WERI-Rb-1 (cell line): ENCODE measurements around the gene PEMT.
"Not testable (repeated sequence)": the region's sequence is repeated elsewhere in the genome, so short reads cannot be mapped to it uniquely, and the experiment has no call there.

Source experiments
- DNase-seq: peaks from one replicate; pipeline ENCODE4 v3.0.0-alpha.2; 2020
- H3K27ac ChIP-seq: fragments of 250-450 bp; sonication (Bioruptor Pico); 2 replicates; pipeline ENCODE4 v1.5.1; 2020; ENCODE audit warnings: mild to moderate bottlenecking, moderate library complexity
- H3K27me3 ChIP-seq: fragments of 250-450 bp; sonication (Bioruptor Pico); 2 replicates; pipeline ENCODE4 v1.5.1; 2021; ENCODE audit warnings: mild to moderate bottlenecking, low read depth, moderate library complexity; ENCODE audit not compliant: insufficient read depth, severe bottlenecking
- H3K36me3 ChIP-seq: fragments of 250-450 bp; sonication (Bioruptor Pico); 2 replicates; pipeline ENCODE4 v1.5.1; 2020; ENCODE audit warnings: mild to moderate bottlenecking, moderate library complexity
- H3K4me3 ChIP-seq: 2 replicates; pipeline ENCODE4 v1.5.1; 2011; ENCODE audit warnings: low read depth, mild to moderate bottlenecking, control low read depth, low read length
- H3K9me3 ChIP-seq: fragments of 250-450 bp; sonication (Bioruptor Pico); 2 replicates; pipeline ENCODE4 v1.5.1; 2021; ENCODE audit warnings: mild to moderate bottlenecking, moderate library complexity; ENCODE audit not compliant: severe bottlenecking
- CTCF ChIP-seq: IDR thresholded peaks from 2 replicates; pipeline ENCODE4 v1.5.1; 2011; ENCODE audit warnings: low read depth, mild to moderate bottlenecking, control low read depth, inconsistent platforms, low read length

PEMT gene

GRCh38 chr17:17633310-17633709 lies 41.8 kb upstream of the PEMT start:
- no peak for DNase-seq
- H3K36me3 ChIP-seq, result no peaks in the 10 kb centered on the region
- H3K27ac ChIP-seq, result no peak overlapping the region
- TF ChIP-seq CTCF, result no peak
- no peaks in the 10 kb centered on the region for H3K27me3 ChIP-seq
- H3K9me3 ChIP-seq, result peaks cover 5% of the 10 kb centered on the region
- no peak overlapping the region for H3K4me3 ChIP-seq

GRCh38 chr17:17632690-17633089 lies 41.2 kb upstream of the PEMT start:
- not testable (repeated sequence) for H3K27ac ChIP-seq, H3K27me3 ChIP-seq, H3K4me3 ChIP-seq, DNase-seq, H3K36me3 ChIP-seq, H3K9me3 ChIP-seq

- peaks cover 5% of the 10 kb centered on the region for H3K9me3 ChIP-seq
- no peak for DNase-seq
- H3K36me3 ChIP-seq, result no peaks in the 10 kb centered on the region
- H3K4me3 ChIP-seq, result no peak overlapping the region
- H3K27me3 ChIP-seq, result no peaks in the 10 kb centered on the region
- H3K27ac ChIP-seq, result no peak overlapping the region
- TF ChIP-seq CTCF, result no peak
These were observed 37.0 kb upstream of the PEMT start for GRCh38 chr17:17628388-17629008.

- H3K27me3 ChIP-seq, result no peaks in the 10 kb centered on the region
- no peaks in the 10 kb centered on the region for H3K9me3 ChIP-seq
- no peak overlapping the region for H3K27ac ChIP-seq
- no peaks in the 10 kb centered on the region for H3K36me3 ChIP-seq
- TF ChIP-seq CTCF, result no peak
- DNase-seq, result no peak
- no peak overlapping the region for H3K4me3 ChIP-seq
These were observed 35.3 kb upstream of the PEMT start for GRCh38 chr17:17626840-17627239.

- no peaks in the 10 kb centered on the region for H3K36me3 ChIP-seq
- H3K4me3 ChIP-seq, result no peak overlapping the region
- H3K27ac ChIP-seq, result no peak overlapping the region
- no peaks in the 10 kb centered on the region for H3K9me3 ChIP-seq
- TF ChIP-seq CTCF, result no peak
- no peaks in the 10 kb centered on the region for H3K27me3 ChIP-seq
- no peak for DNase-seq
These were observed 34.8 kb upstream of the PEMT start for GRCh38 chr17:17626151-17626805.

GRCh38 chr17:17624741-17625140 lies 33.2 kb upstream of the PEMT start:
- Histone ChIP-seq H3K36me3 (no peaks in the 10 kb centered on the region), H3K27me3 (no peaks in the 10 kb centered on the region), H3K27ac (no peak overlapping the region), H3K4me3 (no peak overlapping the region), H3K9me3 (no peaks in the 10 kb centered on the region)
- no peak for TF ChIP-seq CTCF
- DNase-seq, result no peak
